H1 (cell line): ENCODE measurements around the gene PDE4D. TPM values are rescaled to one million over a fixed set of nuclear protein-coding genes. Genes with fewer than 3 reads are reported as not detected.

Experiments used
- CBX8 ChIP-seq: fragments of 300-800, 300-1000 bp; sonication (generic); IDR thresholded peaks from 2 replicates; pipeline ENCODE4 v1.7.1; 2016; ENCODE audit warnings: low read depth, low read length, borderline replicate concordance
- CHD7 ChIP-seq: fragments of 300-600 bp; sonication (generic); IDR thresholded peaks from 2 replicates; pipeline ENCODE4 v1.7.1; 2012; ENCODE audit warnings: low read length, moderate library complexity, mild to moderate bottlenecking, inconsistent platforms; ENCODE audit not compliant: insufficient replicate concordance
- SIN3A ChIP-seq, 2 experiments: IDR thresholded peaks in 1 of 2; conservative IDR thresholded peaks in 1 of 2; 2 replicates each; pipeline ENCODE4 v1.6.1; 2011 to 2012; ENCODE audit warnings: low read length in 2 of 2, improper control_type of control experiment in 1 of 2, low read depth in 1 of 2, mild to moderate bottlenecking in 1 of 2
- polyA plus RNA-seq, 7 experiments: library from polyadenylated mRNA; depleted of rRNA in 3 of 7; stranded (reverse) in 5 of 7; unstranded in 2 of 7; fragments of >200 nt in 5 of 7; fragments of 200-250 nt in 2 of 7; gene quantifications; 1 replicate in 5 of 7; 2 replicates in 1 of 7; 4 replicates in 1 of 7; pipeline versions ENCODE4 v1.2.1 to v1.2.3, GENCODE V29; 2011 to 2013; ENCODE audit warnings: missing spikeins in 2 of 7, mixed read lengths in 2 of 7
- total RNA-seq: library from RNA; stranded (reverse); fragmentation: NEBNext Ultra II Directional; extraction: Animal tissue kit (Norgen Biotek cat#: 25700); gene quantifications from 2 replicates; pipeline ENCODE4 v1.2.1, GENCODE V29; 2021

PDE4D gene
- total and polyA plus RNA-seq, 2 of the 8 experiments (the other 6 are each of a cell fraction or from before 2014, with no cell fraction given) = 2.3 to 3.7 TPM

- TF ChIP-seq CHD7 = no peak
- TF ChIP-seq SIN3A (conservative IDR thresholded peaks at IDR 0.05 in 1 of 2, IDR thresholded peaks at IDR 0.05 in 1 of 2; ENCODE audit: low read depth in 1 of 2, low read length in 2 of 2) = no peak
- TF ChIP-seq CBX8 = no peak
- TF ChIP-seq, all 59 proteins: peak for 0
Measured at GRCh38 chr5:59423021-59423420, 470.5 kb downstream of the PDE4D start (continued).
